Renal pelvis (tissue), 4 donors: ENCODE results near the gene ZMPSTE24. TPM values are rescaled to one million over a fixed set of nuclear protein-coding genes. Genes with fewer than 3 reads are reported as not detected.
A peak's percentile ranks its signal among the peaks of the same experiment; 100 is the strongest.

Experiments used
- DNase-seq: peaks from one replicate; pipeline ENCODE4 v3.0.0-alpha.2; 2013
- polyA plus RNA-seq, 3 donors: library from polyadenylated mRNA; unstranded; fragments of 120-200 nt; gene quantifications; one replicate each; pipeline ENCODE4 v1.2.1, GENCODE V29; 2013; ENCODE audit not compliant: insufficient read length in 3 of 3

The ZMPSTE24 gene
- polyA plus RNA-seq, 3 donors: 48.5 to 56.5 (median 49.7) TPM

DNA sequence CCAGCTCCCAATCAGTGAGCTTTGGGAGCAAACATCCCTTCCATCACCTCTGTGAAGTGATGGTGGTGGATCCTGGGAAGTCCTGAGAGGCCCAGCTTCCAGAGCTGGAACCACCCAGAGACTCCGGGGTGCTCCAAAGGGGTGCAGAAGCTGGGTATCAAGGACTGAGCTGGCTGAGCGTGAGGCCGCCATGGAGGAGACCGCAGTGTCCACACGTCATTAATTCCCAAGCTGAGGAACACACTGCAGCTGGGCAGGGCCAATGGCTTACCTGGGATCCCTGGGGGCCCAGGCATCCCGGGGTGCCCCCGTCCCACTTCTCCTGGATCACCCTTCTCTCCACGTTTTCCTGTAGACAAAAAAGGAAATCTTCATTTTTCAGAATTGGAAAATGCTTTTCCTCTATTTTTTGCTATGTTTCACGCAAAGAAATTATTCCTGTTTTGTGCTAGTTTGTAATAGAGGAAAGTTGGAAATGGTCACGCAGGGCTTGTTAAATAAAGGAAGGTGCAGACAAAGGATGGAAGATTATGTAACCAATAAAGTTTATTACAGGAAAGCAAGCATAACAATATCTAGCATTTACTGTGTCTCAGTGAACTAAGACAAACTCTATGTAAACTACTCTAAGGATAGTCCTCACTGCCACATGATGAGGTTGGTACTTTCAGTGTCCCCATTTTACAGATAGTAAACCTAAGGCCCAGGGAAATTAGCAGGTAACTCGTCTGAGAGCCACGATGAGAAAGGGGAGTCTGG lies 43.7 kb downstream of the ZMPSTE24 start:
- DNase-seq: no peak

DNA sequence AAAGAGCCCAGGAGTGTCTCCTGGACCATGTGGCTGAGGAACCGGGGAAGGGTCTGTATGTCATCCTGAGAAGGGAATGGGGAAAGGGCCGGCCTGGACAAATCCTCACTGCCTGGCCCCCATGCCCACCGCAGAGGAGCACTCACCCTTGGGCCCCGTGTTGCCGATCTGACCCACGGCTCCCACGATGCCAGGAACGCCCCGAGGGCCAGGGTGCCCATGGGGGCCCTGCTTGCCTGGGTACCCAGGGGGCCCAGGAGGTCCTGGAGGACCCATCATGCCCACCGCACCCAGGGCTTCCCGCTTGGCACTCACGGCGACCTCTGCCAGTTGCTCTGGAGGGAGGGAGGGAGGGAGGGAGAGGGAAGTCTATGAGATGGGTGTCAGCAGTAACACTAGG lies 44.4 kb downstream of the ZMPSTE24 start:
- DNase-seq: no peak

DNA sequence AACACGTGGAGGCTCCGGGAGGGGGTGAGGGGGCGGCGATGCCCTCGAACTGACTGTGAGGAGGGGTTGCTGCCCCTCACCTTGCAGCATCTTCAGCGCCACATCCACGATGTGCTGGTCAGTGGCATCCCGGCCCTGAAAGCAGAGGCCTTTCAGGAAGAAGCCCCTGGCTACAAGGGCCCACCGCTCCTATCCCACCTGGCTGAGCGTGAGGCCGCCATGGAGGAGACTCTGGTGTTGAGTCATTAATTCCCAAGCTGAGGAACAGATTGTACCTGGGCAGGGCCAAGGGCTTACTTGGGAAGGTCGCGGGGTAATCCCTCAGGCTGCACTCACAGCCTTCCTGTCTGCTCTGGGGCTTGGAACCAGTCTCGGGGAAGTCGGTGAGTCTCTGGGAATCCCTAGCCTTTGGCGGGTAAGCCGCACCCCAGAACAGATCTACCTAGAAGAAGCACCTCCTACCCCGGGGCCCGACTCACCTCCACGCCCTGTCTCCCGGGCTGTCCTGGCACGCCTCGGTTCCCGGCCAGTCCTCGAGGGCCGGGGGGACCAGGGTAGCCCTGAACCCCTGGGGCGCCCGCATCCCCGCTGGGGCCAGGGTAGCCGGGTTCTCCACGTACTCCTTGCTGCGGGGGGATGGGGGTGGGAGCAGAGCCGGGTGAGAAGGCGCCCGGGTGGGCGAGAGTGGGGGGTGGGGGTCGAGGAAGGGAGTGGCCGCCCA lies 45.2 kb downstream of the ZMPSTE24 start:
- no peak for DNase-seq

DNA sequence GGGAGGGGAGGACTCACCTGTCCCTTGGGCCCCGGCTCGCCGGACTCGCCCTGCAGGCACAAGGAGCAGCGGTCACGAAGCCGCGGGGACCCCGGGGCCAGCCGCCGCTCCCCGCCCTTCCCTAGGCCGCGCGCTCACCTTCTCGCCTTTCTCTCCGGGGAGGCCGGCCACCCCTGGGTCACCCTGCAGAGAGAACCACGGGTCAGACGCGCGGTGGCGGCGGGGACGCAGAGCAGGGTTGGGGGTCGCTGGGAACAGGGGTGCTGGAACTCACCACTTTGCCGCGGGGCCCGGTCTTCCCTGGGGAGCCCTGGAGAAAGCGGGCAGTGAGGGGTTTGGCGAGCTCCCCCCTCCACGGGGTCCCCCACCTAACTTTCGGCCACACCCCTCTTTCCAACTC lies 45.8 kb downstream of the ZMPSTE24 start:
- no peak for DNase-seq

DNA sequence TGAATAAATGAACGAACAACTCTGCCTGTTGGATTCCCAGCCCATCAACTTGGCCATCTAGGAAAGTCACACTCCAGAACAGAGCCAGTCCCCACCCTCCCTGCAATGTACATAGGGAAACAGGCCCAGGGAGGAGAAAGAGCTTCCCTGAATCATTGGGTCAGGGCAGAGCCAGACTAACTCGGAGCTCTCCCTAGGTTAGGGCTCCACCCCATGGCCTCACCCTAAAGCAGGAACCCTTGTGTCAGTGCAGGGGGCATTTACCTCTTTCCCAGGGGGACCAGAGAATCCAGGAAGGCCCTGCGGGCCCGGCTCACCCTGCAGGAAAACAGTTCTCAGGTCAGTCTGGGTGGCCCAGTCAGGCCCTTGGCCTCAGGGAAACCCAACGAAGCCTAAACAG lies 47.4 kb downstream of the ZMPSTE24 start:
- DNase-seq: no peak

DNA sequence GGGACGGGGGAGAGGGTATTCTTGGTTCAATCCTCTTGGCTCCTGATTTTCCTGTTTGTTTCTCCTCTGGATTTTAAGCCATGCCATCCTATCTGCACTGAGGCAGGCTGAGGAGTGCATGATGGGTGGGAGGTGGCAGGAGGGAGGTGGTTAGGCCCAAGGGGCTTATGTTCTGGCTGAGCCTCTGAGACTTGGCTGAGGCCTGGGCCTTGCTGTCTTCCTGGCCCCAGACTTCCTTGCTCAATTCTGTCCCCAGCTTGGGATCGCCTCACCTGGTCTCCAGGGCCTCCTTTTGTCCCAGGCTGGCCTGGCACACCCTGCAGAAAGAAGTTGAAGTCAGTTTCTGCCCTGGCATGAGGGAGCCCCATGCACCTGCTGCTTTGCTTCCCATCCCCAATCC lies 47.8 kb downstream of the ZMPSTE24 start:
- DNase-seq: no peak

DNA sequence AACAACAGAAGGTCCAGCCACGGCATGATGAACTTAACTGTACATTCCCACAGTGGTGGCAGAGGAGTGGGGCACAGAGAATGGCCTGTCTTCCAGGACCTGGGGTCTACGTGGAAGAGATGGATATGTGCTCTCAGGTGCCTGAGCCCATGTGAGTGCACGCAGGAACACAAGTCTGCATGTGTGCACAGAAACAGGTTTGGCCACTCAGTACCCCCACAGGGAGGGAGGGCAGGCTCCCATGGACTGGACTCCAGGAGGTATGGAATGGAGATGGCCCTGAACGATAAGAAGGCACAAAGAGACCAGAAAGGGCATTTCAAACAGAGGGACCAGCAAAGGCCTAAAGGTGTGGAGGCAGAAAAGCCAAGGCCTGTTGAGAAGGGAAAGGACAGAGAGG lies 48.3 kb downstream of the ZMPSTE24 start:
- no peak for DNase-seq

DNA sequence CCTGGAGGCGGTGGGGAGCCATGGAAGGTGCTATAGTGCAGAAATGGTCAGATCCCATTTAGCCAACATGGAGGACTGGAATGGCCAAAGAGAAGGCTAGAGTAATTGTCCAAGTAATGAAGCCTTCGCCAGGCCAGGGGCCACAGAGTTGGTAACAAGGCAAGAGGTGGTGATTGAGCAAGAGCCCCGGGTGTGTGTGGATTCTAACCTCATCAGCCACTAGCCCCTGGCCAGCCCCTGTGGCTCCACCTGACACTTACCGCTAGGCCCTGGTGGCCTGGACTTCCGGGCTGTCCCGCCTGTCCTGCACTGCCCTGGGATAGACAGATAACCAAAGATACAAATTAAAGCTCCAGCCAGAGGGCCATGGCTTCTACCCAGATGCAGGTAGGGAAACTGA lies 49.1 kb downstream of the ZMPSTE24 start:
- DNase-seq: no peak

DNA sequence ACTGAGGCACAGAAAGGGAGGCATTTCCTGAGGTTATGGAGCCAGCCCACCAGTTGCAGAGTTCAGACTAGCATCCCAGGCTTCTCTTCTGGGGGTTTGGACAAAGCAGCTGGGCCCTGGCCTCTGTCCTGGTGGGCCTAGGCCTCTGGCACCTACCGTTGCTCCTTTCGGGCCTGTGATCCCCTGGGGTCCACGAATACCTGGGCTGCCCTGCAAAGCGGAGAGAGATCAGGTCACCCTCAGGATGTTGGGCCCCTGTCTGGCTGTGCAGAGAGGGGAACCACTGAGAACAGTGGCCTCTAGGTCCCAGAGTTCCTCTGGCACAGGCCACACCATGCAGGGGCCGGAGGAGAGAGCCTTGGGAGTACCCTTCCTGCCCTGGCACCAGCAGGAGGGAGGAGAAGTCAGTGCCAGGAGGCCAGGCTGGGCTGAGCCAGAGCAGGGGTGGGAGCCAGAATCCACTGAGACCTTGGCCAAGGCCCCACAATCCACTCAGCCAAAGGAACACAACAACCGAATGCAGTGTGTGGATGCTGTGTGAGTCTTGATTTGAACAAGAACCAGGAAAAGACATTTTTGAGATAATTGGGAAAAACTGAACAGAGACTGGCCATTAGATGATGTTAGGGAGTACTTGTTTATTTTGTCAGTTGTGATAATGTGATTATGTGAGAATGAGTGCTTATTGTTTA lies 50.1 kb downstream of the ZMPSTE24 start:
- no peak for DNase-seq

DNA sequence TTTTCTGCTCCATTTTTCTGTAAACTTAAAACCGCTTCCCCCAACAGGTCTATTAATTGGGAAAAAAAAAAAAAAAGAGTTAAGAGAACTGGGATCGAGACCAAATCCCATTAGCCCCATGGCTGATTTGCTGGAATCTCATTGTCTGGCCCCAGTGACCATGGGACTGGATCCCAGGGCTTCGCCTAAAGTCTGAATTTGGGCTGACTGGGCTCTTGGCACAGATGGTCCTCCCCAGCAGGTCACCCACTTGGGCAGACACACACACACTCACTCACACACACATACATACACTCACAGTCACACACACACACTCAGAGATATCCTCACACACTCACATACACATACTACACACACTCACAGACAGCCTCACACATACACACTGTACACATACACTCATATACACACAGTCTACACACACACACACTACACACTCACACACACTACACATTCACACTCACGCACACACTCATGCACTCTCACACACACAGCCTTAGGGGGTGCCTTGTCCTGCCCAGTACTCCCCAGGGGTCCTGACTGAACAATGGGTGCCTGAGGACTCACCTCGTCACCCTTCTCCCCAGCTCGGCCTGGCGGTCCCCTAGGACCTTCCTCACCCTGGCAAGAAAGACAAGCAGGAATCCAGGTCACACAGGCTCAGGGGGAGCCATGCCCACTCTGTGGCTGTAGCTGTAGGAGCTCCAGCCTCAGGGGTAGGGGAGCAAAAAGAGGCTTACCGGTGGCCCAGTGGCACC lies 51.5 kb downstream of the ZMPSTE24 start:
- no peak for DNase-seq

DNA sequence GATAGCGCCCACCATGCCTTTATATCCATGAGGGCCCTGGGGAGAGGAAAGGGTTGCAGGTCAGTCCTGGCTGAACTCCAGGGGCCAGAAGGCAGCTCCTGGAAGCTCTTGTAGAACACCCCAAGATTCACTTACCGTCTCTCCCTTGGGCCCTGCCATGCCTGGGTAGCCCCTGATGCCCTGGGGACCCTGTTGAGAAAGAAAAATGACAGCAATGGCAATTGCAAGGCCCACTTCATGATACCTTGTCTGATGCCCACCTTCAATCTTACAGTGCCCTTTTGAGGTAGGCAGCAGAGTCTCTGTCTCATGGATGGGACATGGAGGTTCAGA lies 52.1 kb downstream of the ZMPSTE24 start:
- DNase-seq: no peak

DNA sequence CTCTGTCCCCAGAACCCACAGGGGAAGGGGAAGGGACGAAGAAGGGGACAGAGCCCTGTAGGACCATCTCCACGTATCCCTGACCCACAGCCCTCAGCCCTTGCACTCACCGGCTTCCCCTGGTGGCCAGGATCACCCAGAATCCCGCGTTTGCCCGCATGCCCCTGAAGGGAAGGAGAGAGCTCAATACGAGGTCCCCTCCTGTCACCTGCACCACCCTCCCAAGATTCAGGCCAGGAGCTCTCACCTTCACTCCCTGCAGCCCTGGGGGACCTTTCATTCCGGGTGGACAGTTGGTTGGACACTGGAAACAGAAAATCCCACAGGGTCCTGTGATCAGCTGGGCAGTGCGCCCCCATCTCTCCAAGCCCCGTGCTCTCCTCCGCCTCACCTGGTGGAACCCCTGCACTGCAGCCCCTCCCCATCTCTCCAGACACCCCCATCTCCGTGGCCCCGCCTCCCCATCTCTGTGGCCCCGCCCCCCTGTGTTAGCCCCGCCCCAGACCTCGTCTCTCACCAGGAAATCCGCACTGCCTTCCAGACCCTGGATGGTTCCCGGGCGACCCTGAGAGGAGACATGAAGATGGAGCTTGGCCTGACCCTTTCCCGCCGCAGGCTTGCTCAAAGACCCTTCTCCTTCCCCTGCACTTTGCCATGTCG lies 53.1 kb downstream of the ZMPSTE24 start:
- no peak for DNase-seq

DNA sequence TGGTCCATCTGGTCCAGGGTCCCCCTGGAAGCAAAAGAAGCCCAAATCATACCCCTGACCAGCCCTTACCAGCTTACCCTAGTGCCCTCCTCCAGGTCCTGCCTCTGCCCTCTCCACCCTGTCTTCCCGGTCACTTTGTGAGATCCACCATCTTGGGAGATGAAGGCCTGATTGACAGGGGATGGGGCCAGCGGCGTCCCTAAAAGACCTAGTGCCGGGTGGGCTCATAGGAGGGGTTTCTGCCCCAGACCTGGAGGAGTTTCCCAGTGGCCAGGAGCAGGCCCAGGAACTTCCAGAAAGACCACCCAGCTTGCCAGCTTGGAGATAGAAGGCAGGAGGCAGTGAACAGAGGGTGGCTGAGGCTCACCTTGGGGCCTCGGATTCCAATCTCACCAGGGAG lies 53.7 kb downstream of the ZMPSTE24 start:
- no peak for DNase-seq

DNA sequence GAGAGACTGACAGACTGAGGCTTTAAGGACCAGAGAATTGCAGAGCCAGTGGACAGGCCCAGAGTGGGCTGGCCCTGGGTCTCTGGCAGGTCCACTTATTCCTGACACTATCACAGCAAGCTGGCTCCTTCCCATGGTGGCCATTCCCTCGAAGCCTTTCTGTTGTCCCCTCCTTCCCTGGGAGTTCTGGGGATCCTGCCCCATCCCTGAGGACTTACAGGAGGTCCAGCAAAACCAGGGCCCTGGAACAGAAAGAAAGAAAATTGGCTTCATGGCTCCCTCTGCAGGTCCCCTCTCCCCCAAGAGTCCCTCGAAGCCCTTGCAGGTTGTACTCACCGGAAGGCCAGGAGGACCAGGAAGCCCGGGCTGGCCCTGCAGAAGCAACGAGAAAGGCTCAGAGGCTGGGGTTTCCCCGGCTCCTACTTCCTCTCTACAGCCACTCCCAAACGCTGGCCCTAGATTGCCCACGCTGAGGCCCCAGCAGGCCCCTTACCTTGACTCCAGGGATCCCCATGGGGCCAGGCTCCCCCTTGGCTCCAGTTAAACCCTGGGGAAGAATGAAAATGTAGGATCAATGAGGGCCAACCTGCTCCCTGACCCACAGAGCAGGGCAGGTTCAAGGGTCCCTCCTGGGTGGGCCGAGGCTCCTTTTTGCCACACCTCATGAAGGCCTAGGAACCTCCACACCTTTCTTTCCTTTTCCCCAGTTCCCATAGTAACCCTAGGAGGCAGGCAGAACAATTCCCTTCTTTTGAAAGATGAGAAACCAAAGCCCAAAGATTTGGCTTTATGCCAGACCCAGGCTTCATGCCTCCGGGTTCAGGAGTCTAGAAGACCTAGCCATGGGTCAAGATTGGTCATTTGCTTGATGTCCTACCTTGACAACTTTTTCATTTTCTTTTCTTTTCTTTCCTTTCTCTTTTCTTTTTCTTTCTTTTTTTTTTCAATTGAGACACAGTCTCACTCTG lies 54.5 kb downstream of the ZMPSTE24 start:
- no peak for DNase-seq

DNA sequence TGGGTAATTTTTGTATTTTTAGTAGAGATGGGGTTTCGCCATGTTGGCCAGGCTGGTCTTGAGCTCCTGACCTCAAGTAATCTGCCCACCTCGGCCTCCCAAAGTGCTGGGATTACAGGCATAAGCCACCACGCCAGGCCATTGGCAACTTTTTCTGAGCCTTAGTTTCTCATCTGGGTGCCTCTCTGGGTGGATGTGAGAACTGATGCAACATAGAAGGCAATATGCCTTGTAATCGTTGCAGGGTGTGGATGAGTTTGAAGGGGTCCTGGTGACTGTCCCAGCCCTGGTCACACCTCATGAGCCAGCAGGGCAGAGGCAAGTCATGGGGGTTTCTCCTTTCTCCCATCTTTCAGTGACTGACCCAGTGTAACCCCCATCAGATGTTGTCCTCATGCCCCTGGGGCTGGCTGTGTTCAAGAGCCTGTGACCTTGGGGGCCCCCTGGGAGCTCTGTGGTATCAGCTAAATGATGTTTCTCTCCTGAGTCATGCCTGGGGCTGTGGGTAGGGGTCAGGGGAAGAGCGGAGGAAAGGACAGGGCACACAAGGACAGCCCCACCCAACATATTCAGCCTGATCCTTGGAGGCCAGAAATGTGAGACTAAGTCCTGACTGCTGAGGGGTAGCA lies 55.4 kb downstream of the ZMPSTE24 start:
- DNase-seq: no peak

DNA sequence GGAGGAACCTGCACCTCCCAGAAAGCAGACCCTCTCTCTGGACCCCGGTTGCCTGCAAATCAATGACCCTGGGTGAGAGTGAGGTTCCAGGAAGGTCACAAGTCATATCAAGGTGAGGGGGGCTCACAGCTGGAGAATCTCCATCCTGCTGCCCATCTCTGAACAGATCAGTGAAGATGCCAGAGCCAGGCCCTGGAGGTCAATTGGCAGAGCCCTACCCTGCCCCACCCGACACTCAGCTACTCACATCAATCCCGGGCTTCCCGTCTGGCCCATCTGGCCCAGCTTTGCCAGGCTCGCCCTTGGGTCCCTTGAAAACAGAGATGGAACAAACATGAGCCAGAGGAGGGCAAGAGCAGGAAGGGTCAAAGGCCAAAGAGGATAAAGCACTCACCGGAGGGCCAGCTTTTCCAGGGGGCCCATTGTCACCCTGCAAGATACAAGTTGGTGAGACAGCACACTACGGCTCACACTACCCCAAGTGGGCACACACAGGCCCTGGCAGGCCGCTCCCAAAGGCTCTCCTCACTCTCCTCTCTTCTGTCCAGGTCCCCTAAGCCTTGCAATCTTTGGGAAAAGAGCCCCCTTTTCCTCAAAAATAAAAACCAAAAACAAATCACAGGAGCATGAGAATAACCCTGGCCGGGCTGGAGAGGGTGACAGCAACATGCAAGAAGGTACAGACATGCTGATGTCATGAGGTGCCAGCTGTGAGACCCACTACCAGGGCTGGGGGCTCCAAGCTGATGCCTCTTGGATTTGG lies 56.1 kb downstream of the ZMPSTE24 start:
- no peak for DNase-seq

DNA sequence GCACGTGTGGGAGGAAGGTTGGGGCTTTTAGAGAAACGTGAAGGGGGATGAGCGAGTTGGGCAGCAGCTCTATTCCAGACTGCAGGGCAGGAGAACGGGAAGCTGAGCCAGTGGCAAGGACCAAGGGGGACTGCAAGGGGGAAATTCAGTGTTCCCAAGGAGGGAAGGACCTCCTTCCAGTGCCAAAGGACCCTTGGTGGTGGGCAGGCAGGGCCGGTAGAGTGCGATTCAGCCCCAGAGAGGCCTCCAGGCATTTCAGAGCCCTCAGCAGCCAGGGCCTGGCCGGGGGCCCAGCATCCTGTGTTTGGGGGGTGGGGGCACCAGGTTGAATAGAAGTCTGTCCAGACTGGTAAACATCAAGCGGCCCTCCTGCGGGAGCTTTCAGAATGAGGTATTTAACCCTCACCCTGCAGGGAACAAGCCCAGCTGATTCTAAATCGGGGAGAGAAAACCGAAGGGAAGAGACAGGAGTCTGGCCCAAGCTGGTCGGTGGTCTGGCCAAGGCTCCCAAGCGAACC lies 56.7 kb downstream of the ZMPSTE24 start:
- no peak for DNase-seq

DNA sequence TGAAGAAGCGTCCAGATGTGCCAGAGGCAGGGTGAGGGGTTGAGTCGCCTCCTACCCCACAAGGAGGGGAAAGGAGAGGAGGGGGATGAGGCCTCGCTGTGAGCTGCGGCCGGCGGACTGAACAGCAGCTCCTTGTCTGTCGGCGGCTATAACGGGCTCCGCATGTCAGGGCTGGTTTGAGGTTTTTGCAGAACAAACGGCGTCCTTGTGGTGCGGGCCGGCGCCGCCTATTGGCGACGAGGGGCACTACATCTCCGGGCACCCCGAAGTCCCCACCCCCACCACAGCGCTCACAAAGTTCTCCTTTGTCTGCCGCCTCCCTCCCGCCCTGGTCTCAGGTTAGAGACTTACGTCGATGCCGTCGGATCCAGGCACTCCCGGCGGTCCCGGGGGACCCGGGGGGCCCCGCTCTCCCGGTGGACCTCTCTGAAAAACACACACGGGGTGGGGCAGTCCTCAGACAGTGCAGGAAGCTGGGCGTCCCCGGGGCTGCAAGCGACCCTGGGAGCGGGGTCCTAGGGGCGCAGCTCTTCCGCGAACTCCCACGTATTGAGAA lies 57.3 kb downstream of the ZMPSTE24 start:
- DNase-seq: peak; percentile 88
